ENCODE data around the gene TMEM187.

GRCh38 chrX:154030266-154030665 is 57.7 kb downstream of the TMEM187 start:
- no peak for TF ChIP-seq POLR2A (IDR thresholded peaks at IDR 0.05)
- TF ChIP-seq CTCF (IDR thresholded peaks at IDR 0.05): no peak

Data from heart left ventricle (tissue), 13 donors.